ENCODE results near the gene TSPEAR.
"Not testable (repeated sequence)": the region's sequence is repeated elsewhere in the genome, so short reads cannot be mapped to it uniquely, and the experiment has no call there.

Gene TSPEAR

DNA sequence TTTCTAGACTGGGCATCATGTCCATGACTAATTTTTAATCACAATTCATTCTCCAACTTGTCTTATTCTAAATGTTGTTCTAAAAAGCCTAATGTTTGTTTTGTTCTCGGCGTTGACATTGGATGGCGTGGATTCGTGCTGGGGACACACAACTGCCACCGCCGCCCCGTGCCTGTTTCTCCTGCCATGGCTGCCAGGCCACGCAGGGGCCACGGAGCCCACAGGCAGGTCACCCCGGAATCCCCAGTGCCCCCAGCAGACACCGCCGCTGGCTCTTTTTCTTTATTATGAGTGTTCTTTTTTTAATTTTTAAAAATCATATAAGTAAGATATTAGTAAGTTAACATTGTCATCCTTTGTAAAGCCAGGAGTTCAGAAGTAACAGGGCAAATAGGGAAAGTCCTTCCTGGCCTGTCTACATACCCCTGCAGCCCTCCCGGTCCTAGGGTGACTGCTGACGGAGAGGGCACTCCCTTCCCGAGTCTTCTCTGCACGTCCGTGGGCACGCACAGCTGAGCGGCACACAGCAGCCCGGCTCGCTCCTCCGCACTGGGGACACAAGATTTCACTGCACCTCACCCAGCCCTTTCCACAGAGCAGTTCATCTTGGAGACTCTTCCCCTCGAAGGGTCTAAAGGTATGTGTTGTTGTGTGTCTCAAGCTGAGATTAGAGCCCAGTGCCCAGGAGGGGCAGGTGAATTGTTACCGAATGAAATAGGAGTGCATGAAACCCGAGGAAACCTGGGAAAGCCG, 203.5 kb downstream of the TSPEAR start:
- Histone ChIP-seq H3K4me3 (ENCODE audit: low read length) (no peak overlapping the region), H3K27me3 (ENCODE audit: control insufficient read depth, insufficient read depth, low read length) (no peaks in the 10 kb centered on the region), H3K9ac (ENCODE audit: low read length) (no peak overlapping the region), H3K27ac (ENCODE audit: low read depth, low read length) (no peak overlapping the region), H3K4me1 (ENCODE audit: control insufficient read depth, insufficient read depth, low read length) (no peaks in the 10 kb centered on the region), H3K36me3 (ENCODE audit: control insufficient read depth, insufficient read depth, low read length) (no peaks in the 10 kb centered on the region)

DNA sequence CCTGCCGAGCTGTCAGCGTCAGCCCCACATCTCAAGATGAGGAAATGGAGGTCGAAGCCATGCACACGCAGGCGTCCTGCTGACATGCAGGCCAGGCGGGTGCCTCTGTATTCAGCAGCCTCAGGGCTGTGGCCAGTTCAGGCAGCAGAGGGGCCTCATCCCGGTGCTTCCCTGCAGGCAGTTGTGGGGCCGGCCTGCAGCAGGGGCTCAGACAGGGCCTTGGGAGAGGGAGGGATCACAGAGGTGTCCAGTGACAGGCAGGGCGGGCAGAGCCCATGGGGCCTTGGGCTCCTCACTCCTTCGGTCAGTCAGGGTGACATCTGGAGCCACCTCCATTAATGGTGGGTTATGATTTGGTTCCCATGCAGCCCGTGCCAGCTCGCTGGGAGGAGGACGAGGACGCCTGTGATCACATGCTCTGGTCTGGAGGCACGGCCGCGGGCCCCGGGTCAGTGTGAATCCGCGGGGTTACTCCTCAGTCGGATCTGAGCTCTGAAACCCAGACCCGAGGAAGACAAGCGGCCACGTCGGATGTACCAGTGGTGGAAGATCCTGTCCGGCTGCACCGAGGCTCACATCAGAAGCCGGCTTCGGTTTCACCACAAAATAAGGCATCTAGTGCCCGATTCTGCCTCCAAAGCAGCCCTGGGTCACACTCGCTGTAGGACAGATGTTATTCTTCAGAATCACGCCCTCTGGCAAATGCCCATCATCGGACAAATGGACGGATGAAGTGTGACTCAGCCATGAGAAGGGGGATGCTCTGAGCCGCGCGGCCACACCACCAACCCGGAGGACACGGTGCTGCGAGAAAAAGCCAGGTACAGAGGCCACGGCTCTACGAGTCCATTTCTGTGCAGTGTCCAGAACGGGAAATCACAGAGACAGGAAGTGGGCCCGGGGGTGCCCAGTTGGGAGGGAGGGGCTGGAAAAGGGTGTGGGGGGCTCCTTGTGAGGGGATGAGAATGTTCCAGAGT, 204.8 kb downstream of the TSPEAR start:
- Histone ChIP-seq H3K9ac (ENCODE audit: low read length) (no peak overlapping the region), H3K4me3 (ENCODE audit: low read length) (no peak overlapping the region), H3K27me3 (ENCODE audit: control insufficient read depth, insufficient read depth, low read length) (no peaks in the 10 kb centered on the region), H3K36me3 (ENCODE audit: control insufficient read depth, insufficient read depth, low read length) (no peaks in the 10 kb centered on the region), H3K27ac (ENCODE audit: low read depth, low read length) (no peak overlapping the region), H3K4me1 (ENCODE audit: control insufficient read depth, insufficient read depth, low read length) (no peaks in the 10 kb centered on the region)

DNA sequence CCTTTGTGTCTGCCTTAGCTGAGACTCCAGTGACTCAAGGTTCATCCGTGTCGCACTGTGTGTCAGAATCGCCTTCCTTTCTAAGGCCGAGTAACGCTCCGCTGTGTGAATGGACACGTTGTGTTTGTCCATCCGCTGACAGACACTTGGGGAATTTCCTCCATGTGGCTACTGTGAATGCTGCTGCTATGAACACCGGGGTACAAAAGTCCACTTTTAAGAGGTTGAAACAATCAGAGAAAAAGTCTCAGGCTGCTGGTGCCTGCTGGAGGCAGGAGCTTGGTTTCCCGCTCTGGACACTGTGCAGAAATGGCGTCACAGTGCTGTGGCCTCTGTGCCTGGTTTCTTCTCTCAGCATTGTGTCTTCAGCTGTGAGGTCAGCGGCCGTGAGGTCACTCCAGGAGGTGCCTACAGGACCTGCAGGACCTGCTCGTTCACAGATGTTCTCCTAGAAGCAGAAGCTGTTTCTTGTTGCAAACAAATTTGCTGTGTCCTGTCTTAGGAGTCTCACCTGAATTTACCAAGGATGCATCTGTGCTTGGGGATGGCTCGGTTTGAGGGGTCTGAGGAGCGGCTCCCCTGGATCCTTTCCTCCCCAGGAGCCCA, 205.6 kb downstream of the TSPEAR start:
- H3K9ac ChIP-seq (ENCODE audit: low read length) = no peak overlapping the region
- H3K4me3 ChIP-seq (ENCODE audit: low read length) = no peak overlapping the region
- H3K27me3 ChIP-seq (ENCODE audit: control insufficient read depth, insufficient read depth, low read length) = no peaks in the 10 kb centered on the region
- H3K36me3 ChIP-seq (ENCODE audit: control insufficient read depth, insufficient read depth, low read length) = no peaks in the 10 kb centered on the region
- no peak overlapping the region for H3K27ac ChIP-seq (ENCODE audit: low read depth, low read length)
- H3K4me1 ChIP-seq (ENCODE audit: control insufficient read depth, insufficient read depth, low read length) = no peaks in the 10 kb centered on the region

DNA sequence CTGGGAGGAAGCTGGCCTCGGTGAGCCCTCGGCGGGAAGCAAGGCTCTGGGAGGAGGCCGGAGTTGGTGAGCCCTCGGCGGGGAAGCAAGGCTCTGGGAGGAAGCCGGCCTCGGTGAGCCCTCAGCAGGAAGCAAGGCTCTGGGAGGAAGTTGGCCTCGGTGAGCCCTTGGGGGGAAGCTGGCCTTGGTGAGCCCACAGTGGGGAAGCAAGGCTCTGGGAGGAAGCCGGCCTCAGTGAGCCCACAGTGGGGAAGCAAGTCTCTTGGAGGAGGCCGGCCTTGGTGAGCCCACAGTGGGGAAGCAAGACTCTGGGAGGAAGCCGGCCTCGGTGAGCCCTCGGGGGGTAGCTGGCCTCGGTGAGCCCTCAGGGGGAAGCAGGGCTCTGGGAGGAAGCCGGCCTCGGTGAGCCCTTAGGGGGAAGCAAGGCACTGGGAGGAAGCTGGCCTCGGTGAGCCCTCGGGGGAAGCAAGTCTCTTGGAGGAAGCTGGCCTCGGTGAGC, 207.4 kb downstream of the TSPEAR start:
- no peak overlapping the region for H3K27ac ChIP-seq (ENCODE audit: low read depth, low read length)
- no peaks in the 10 kb centered on the region for H3K27me3 ChIP-seq (ENCODE audit: control insufficient read depth, insufficient read depth, low read length)
- no peaks in the 10 kb centered on the region for H3K36me3 ChIP-seq (ENCODE audit: control insufficient read depth, insufficient read depth, low read length)
- no peak overlapping the region for H3K4me3 ChIP-seq (ENCODE audit: low read length)
- H3K9ac ChIP-seq (ENCODE audit: low read length) = no peak overlapping the region
- no peaks in the 10 kb centered on the region for H3K4me1 ChIP-seq (ENCODE audit: control insufficient read depth, insufficient read depth, low read length)

DNA sequence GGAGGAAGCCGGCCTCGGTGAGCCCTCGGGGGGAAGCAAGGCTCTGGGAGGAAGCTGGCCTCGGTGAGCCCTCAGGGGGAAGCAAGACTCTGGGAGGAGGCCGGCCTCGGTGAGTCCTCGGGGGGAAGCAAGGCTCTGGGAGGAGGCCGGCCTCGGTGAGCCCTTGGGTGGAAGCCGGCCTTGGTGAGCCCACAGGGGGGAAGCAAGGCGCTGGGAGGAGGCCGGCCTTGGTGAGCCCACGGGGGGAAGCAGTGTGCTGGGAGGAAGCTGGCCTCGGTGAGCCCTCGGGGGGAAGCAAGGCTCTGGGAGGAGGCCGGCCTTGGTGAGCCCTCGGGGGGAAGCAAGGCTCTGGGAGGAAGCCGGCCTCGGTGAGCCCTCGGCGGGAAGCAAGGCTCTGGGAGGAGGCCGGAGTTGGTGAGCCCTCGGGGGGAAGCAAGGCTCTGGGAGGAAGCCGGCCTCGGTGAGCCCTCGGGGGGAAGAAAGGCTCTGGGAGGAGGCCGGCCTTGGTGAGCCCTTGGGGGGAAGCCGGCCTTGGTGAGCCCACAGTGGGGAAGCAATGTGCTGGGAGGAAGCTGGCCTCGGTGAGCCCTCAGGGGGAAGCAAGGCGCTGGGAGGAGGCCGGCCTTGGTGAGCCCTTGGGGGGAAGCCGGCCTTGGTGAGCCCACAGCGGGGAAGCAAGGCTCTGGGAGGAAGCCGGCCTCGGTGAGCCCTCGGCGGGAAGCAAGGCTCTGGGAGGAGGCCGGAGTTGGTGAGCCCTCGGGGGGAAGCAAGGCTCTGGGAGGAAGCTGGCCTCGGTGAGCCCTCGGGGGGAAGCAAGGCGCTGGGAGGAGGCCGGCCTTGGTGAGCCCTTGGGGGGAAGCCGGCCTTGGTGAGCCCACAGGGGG, 208.1 kb downstream of the TSPEAR start:
- not testable (repeated sequence) for H3K4me1 ChIP-seq (ENCODE audit: control insufficient read depth, insufficient read depth, low read length); H3K4me3 ChIP-seq (ENCODE audit: low read length); H3K27ac ChIP-seq (ENCODE audit: low read depth, low read length); H3K9ac ChIP-seq (ENCODE audit: low read length); H3K27me3 ChIP-seq (ENCODE audit: control insufficient read depth, insufficient read depth, low read length); H3K36me3 ChIP-seq (ENCODE audit: control insufficient read depth, insufficient read depth, low read length)

DNA sequence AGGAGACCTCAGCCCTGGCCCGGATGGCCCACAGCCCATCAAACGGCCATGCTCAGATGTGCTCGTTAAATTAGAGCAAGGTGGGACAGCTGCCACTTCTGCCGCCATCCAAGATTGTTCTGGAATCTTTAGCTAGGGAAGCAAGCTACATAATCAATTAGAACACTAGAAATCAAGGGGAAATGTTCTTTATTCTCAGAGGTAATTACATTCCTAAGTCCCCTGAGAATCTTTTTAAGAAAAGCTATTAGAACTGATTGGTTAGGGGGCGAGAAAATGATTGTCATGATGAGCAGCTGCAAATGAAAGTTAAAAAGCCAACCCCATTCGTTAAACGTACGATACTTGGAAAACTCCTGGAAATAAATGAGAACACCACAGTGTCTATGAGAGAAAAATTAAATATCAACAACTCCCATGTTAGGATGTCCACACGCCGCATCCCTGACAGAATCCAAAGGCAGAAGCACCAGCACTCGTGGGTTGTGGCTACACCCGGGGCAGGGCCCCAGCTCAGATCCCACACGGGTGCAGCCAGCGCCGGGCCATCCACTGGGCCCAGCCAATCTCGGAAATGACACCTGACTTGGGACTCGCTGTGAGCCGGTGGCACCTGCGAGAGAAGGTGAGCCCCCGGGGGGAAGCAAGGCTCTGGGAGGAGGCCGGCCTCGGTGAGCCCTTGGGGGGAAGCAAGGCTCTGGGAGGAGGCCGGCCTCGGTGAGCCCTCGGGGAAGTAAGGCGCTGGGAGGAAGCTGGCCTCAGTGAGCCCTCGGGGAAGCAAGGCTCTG, 209.0 kb downstream of the TSPEAR start:
- Histone ChIP-seq H3K4me1 (ENCODE audit: control insufficient read depth, insufficient read depth, low read length) (no peaks in the 10 kb centered on the region), H3K27ac (ENCODE audit: low read depth, low read length) (no peak overlapping the region), H3K27me3 (ENCODE audit: control insufficient read depth, insufficient read depth, low read length) (no peaks in the 10 kb centered on the region), H3K9ac (ENCODE audit: low read length) (no peak overlapping the region), H3K36me3 (ENCODE audit: control insufficient read depth, insufficient read depth, low read length) (no peaks in the 10 kb centered on the region), H3K4me3 (ENCODE audit: low read length) (no peak overlapping the region)

DNA sequence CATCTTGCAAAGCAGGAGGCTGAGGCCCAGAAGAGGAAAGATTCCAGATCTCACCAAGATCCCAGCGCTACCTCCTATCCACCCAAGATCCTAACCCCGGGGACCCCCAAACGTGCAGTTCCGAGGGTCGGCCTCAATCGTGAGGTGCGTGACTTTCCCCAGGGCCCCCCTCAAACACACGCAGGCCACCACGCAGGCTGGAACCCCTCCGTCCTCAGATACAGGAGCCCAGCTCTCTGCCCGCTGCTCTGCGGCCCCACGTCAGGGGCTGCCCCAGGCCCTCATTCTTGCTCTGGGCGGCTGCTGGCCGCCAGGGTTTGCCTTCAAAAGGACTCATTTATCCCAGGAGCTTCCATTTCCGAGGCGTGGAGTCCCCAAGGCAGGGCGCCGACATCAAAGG, 211.3 kb downstream of the TSPEAR start:
- H3K9ac ChIP-seq (ENCODE audit: low read length) = no peak overlapping the region
- no peak overlapping the region for H3K27ac ChIP-seq (ENCODE audit: low read depth, low read length)
- H3K27me3 ChIP-seq (ENCODE audit: control insufficient read depth, insufficient read depth, low read length) = no peaks in the 10 kb centered on the region
- H3K4me1 ChIP-seq (ENCODE audit: control insufficient read depth, insufficient read depth, low read length) = no peaks in the 10 kb centered on the region
- no peaks in the 10 kb centered on the region for H3K36me3 ChIP-seq (ENCODE audit: control insufficient read depth, insufficient read depth, low read length)
- no peak overlapping the region for H3K4me3 ChIP-seq (ENCODE audit: low read length)

DNA sequence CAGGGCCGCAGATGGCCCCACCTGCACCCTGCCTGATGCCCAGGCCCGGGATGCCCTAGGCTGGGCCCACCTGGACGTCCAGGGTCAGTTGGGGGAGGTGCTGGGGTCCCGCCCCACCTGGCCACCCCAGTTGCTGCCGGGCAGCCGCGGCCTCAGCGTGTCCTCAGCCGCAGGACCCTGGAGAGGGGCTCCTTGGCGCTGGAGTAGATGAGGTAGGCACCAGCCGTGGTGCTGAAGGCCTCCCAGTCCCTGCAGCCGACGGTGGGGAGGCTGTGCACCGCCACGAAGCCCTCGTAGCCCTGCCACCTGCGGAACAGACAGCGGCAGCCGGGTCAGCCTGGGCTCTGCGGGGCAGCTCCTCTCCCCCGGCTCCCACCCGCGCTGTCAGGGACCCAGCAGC, 211.7 kb downstream of the TSPEAR start:
- Histone ChIP-seq H3K9ac (ENCODE audit: low read length) (no peak overlapping the region), H3K4me3 (ENCODE audit: low read length) (no peak overlapping the region), H3K4me1 (ENCODE audit: control insufficient read depth, insufficient read depth, low read length) (no peaks in the 10 kb centered on the region), H3K27me3 (ENCODE audit: control insufficient read depth, insufficient read depth, low read length) (no peaks in the 10 kb centered on the region), H3K27ac (ENCODE audit: low read depth, low read length) (no peak overlapping the region), H3K36me3 (ENCODE audit: control insufficient read depth, insufficient read depth, low read length) (no peaks in the 10 kb centered on the region)

DNA sequence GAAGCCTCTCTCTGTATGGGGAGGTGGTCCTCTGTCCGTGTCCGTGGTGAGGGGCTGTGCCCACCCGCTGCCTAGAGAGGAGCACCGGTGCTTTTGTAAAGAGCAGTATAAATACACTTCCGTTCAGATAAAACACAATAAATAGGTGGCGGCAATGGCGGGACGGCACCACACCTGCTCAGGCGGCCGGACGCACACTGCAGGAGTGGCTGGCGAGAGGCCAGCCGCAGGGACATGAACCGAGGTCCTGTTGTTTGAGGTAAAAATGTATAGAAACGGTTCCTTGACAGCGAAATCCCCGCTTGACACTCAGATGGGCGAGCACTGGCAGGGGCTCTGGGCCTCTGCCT, 212.2 kb downstream of the TSPEAR start:
- no peak overlapping the region for H3K27ac ChIP-seq (ENCODE audit: low read depth, low read length)
- no peaks in the 10 kb centered on the region for H3K4me1 ChIP-seq (ENCODE audit: control insufficient read depth, insufficient read depth, low read length)
- H3K36me3 ChIP-seq (ENCODE audit: control insufficient read depth, insufficient read depth, low read length) = no peaks in the 10 kb centered on the region
- no peaks in the 10 kb centered on the region for H3K27me3 ChIP-seq (ENCODE audit: control insufficient read depth, insufficient read depth, low read length)
- no peak overlapping the region for H3K9ac ChIP-seq (ENCODE audit: low read length)
- H3K4me3 ChIP-seq (ENCODE audit: low read length) = no peak overlapping the region

DNA sequence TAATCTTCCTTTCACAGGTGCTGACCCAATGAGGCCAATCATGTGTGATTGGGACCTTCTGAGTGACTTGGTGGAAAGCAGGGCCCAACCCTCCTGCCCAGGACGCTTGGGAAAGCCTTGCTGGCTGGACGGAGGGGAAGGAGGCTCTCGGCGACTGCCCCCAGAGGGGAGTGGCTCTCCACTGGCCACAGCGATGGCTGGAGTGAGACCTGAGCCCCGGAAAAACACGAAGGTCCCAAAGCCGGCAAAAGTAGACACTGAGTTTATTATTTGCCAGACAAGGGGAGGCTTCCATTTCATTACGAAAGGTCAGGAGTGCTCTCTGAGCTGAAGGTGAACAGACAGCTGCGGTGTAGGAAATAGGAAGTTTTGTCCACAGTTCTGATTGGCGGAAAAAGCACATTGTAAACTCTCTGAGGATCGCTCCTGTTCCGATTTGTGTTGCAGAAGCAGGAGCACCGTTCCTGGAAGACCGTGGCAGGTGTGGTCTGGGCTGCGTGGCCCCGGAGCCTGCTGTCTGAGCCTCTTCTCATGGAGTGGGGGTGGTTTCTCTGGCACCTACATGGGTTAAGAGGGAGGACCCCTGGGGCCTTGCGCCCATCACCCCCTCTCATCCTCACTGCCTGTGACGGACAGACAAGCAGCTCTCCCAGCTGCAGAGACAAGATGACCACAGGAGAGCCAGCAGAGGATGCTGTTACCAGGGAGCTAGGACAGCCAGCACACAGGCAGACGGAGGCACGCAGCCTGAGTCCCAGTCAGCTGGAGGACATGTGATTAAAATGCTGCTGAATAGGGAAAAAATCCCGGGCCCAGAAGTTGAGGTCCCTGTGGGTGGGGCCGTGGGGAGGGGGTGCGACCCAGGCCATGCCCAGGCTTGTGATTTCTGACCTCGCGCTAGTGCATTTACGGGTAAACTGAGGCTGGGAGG, 212.8 kb downstream of the TSPEAR start:
- Histone ChIP-seq H3K4me3 (ENCODE audit: low read length) (no peak overlapping the region), H3K27ac (ENCODE audit: low read depth, low read length) (no peak overlapping the region), H3K4me1 (ENCODE audit: control insufficient read depth, insufficient read depth, low read length) (no peaks in the 10 kb centered on the region), H3K9ac (ENCODE audit: low read length) (no peak overlapping the region), H3K36me3 (ENCODE audit: control insufficient read depth, insufficient read depth, low read length) (no peaks in the 10 kb centered on the region), H3K27me3 (ENCODE audit: control insufficient read depth, insufficient read depth, low read length) (no peaks in the 10 kb centered on the region)
